Femur (tissue), 1 donor: ENCODE results near the gene SGTA.
"Not testable (repeated sequence)": the region's sequence is repeated elsewhere in the genome, so short reads cannot be mapped to it uniquely, and the experiment has no call there.

Experiments
- DNase-seq: peaks from one replicate; pipeline ENCODE4 v3.0.0-alpha.2; 2017

The SGTA gene, protein sequence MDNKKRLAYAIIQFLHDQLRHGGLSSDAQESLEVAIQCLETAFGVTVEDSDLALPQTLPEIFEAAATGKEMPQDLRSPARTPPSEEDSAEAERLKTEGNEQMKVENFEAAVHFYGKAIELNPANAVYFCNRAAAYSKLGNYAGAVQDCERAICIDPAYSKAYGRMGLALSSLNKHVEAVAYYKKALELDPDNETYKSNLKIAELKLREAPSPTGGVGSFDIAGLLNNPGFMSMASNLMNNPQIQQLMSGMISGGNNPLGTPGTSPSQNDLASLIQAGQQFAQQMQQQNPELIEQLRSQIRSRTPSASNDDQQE

DNA sequence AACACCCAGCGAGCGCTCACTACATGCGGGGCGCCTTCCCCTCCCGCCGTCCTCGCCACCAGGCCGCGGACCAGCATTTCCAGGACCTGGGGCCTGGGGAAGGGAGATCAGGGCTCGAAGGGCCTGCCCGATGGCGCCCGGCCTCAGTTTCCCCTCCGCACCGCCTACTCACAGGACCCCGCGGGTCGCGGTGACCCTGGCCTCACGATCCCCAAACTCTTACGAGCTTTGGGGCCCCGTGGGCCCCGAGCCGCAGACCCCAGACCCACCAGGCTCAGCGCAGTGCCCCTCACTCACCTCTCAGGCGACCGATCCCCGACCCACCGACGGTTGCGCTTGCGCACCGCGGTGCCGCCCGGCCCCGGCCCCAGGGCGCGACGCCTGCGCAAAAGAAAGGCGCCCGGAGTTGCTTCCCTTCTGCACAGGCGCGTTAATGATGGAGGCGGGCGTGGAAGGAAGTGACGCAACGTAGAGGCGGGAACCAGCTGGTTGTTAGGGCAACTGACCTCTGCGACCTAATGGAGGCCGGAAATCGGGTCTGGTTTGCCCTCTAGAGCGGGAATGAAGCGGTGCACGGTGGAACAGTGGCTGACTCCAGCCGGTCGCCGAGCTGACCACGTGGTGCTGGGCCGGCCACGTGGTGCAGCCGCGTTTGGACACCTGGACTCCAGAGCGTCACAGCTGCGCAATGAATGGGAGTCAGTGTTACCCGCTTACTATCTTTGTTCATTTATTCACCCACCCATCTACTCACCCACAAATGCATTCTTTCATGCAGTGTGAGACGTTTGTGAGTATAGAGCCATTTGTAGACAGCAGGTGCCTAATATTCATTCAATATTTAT lies at the start of gene SGTA:
Gene SGTA (minus strand): TSS at position 338 of the 845 bp plus-strand sequence. CDS start 14,205 bp downstream, outside the sequence.
- DNase-seq, result peak; percentile 99

DNA sequence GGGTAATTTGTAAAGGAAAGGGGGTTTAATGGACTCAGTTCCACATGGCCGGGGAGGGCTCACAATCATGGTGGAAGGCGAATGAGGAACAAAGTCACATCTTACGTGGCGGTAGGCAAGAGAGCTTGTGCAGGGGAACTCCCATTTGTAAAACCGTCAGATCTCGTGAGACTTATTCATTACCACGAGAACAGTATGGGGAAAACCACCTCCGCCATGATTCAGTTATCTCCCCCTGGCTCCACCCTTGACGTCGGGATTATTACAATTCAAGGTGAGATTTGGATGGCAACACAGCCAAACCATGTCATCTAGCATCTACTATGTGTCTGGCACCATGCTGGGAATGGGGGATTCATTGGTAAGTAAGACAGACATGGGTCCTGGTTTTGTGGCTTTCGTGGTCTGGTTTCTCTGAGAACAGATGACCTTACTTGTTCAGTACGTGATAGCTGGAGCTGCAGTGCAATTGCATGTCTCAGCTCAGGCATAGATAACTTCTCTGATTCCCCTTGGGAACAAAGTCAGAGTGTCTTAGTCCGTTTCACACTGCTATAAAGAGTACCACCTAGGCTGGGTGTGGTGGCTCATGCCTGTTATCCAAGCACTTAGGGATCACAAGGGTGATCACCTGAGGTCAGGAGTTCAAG lies 44.9 kb upstream of the SGTA start:
- DNase-seq, result no peak

DNA sequence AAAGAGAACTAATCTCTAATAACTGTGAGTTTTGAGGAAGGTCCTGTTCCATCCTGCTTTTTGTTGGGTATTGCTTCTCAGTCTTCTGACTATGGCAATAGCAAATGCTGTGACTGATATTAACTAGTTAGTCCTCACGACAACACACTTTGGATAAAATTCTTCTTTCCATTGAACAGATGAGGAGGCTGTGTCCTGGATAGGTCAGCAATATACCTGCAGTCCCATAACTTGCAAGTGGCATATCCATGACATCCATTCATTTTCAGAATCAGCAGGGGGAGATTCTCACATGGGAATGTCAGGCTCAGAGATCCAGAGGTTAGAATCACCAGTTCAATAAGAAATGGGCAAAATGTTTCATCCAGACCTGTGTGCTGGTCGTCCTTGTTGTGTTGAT lies 43.9 kb upstream of the SGTA start:
- no peak for DNase-seq

DNA sequence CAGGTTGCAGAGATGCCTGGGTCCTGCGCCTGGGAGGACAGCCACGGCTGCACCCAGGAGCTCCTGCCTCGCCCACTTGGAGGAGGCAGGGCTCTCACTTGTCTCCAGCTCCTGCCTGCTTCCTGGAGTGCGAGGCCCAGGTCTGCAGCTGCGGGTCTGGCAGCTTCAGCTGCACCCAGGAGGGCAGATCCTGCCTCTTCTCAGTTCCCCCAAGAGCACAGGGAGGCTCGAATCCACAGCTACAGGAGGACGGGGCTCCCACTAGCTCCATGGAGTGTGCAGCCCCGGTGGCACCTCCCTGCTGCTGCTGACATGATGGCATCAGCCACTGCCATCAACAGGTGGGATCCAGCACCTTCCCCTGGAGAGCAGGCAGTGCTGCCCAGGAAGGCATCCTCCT lies 41.1 kb upstream of the SGTA start:
- no peak for DNase-seq

DNA sequence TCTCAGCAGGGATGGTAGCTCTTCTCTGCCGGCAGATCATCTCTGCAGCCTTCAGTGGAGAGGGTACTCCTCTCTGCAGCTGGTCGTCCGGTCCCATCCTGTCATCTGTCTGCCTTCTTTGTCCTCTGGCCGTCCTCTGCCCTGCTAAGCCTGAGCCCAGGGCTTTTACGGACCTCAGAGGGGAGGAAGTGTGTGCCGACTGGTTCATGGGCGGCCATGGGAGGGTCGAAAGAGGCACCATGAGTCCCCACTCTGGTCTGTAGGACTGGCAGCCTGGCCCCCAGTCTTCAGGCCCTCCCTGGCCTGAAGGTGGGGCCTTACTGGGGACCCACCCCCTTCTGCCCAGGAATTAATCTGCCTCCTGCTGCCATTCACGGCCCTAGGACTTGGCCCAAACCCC lies 40.6 kb upstream of the SGTA start:
- no peak for DNase-seq

DNA sequence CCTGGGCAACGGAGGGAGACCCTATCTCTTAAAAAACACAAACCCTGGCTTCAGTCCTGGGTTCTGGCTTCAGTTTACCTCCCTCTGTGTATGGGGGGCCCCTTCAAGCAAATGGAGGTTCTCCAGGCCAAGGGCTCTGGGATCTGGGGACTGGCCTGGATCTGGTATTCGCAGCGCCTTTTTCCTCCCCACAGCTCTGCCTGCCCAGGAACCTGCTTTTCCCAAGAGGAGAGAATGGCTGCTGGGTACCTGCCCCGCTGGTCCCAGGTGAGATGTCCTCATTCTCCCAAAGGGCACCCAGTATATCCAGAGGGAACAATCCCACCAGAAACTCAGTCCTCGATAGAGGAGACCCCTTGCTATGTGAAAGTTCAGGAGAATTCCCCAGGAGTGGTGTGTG lies 39.8 kb upstream of the SGTA start:
- DNase-seq, result no peak

DNA sequence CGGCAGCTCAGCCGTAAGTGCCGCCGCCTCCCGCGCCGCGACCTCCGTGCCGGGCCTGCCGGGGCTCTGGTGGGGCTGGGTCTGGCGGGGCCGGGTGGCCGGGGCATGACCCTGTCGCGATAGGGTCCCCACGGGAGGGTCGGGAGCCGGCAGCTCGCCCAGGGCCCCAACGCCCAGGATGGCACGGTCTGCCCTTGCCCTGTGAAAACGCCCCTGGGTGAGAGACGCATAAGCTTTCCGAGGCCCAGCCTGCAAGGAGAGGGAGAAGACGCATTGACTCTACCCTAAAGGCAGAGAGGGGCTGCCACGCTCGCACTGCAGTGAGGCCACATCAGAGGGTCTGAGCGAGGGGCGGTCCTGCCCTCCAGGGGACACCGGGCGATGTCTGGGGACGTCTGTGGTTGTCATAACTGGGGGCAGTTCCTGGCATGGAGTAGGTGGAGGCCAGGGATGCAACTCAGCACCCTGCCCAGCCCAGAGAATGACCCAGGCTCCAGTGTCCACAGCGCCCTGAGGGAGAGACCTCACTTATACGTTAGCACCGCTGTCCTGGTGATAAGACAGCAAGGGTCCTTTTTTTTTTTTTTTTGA lies 37.1 kb upstream of the SGTA start:
- no peak for DNase-seq

DNA sequence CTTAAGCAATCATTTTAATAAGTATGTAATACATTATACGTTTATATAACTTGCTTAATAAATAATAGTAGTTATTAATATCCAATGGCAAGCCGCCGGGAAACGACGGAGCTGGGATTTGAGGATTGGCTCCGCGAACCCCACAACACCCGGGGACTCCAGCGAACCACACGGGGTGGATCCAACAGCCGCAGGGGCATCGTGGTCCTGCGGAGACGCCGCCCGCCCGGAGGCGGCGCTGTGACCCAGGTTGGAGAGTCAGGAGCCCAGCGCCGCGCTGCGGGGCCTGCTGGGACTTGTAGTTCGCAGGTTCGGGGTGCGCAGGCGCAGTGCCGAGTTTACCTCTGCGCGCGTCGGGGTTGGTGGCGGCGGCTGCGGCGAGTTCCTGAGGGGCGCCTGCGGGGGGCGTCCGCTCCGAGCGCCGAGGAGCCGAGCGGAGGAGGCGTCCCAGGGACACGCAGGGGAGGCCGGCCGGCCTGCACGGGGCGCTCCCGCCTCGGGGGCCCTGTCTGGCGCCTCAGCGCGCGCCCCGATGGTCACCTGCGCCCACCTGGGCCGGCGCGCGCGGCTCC lies 36.6 kb upstream of the SGTA start, which contains the start of gene ZNF554:
Gene ZNF554 (plus strand): TSS at position 329 of the 572 bp plus-strand sequence. CDS start 204 bp downstream, at position 533.
- DNase-seq, result peak; percentile 97

DNA sequence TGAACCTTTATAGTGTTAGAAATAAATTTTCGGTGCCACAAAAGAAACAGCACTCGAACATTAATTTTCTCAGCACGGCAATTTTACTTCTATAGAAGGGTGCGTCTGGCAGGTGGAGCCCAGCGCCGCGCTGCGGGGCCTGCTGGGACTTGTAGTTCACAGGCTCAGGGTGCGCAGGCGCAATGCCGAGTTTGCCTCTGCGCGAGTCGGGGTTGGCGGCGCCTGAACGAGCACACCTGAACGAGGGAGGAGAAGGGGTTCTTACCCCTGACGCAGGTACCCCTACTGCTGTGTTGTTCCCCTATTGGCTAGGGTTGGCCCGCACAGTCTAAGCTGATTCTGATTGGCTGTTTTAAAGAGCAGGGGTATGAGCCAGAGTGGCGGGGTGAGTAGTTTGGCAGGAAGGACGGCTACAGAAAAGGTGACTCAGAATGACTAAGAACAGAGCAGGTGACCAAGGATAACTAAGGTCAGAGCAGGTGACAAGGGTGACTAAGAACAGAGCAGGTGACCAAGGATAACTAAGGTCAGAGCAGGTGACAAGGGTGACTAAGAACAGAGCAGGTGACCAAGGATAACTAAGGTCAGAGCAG lies 34.3 kb upstream of the SGTA start:
- DNase-seq, result not testable (repeated sequence)

DNA sequence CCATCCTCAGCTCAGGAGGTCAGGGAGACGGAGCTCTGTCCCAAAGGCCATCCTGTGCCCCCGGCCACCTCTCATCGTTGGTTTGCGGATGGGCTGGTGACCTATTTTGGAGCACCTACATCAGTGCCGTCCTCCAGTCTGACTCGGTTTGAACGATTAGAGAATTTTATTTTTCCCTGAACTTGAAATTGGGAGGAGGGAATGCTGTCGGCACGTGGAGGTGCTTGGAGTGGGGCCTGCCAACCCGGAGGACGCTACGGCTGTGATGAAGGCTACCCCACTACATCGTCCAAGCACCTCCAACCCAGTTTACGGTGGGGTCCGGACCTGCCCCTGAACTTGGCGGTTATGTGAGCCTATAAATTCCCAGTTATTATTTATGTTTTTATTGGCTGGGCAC lies 33.6 kb upstream of the SGTA start:
- no peak for DNase-seq

DNA sequence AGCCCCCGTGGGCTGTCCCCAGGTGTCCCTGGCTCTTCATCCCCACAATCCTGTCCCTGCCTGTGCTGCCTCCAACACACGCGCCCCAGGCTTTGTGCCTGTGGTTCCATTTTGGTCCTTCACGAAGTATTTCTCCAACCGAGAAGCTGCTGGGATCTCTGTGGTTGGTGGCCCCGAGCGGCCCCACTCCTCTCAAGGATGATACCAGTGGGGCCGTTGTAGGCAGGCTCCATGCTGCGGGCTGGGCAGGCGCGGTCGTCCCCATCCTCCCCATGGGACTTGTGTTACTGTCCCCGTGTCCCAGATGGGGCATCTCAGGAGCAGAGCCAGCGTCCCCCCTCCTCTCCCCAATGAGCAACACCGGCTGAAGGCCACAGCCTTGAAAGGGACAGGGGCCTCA lies 32.9 kb upstream of the SGTA start:
- no peak for DNase-seq

DNA sequence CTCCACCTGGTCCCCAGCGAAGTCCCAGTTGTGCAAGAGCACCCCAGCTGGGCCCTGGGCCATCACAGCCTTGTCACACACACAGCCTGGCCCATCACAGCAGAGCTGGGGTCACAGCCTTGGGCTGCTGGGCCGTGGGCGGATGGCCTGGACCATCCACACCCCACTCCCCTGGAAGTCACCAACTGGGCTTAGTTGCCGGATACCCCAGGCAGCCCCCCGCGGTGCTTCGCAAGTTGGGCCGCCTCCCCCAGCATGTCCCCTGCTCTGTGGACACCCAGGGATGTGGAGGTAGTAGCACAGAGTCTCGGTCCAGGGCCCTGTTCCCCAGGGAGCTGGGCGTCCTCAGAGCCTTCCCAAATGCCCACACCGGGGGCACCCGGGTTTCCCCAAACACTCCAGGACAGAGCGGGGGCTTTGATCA lies 32.1 kb upstream of the SGTA start:
- no peak for DNase-seq

DNA sequence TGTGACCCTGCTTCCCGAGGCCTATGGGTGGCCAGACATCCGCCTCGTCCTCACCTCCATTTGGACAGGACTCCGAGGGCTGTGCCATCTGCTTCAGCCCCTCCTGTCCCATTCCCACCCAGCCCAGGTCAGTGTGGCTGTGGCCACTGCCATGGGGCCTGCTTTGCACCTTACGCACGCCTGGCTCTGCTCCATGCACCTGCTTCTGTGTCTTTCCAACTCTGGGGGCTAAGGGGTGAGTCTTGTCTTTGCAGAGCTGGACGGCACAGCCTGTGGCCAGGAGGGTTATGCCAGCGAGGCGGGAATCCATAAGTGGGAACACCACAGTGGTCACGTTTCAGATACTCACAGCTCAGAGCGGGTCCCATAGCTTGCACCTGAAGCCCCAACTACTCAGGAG lies 31.4 kb upstream of the SGTA start:
- no peak for DNase-seq

DNA sequence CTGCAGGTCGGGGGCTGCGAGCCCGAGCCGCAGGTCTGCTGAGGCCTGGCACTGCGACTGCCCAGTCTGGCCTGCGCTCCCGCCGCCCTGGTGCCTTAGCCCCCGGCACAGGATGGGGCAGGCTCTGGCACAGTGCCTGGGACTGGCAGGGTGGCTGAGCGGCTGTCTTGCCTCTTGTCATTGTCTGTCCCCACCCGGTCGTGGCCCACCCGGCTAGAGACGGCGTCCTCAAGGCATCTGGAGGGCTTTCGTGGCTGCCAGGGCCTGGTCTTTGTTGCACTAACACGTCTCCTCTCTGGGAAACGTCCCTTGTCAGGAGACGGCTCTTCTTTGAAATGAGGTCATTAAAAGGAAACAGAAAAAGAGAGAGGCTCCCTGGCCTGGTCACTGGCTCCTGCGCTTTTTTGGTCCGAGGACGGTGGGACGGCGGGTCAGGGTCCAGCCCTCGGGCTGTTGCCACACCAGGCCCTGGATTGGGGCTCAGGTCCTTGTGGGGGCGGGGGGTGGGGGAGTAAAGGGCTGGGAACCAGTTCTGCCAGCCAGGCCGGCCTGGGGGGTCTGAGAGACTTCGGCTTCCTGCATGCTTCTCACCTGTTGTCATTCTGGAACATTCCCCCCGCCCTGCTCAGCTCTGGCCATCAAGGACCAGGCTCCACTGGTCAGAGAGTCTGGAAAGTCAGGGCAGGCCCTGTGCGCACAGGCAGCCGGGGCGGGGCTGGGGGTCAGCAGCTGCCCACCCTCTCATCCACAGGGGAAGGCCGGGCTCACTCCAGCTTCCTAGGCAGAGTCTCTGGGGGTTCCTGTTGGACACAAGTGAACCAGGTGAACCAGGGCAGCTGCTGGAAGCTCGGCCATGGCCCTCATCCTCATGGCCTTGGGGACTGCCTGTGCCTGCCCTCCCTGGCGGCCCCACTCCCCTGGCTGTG lies 30.4 kb upstream of the SGTA start:
- DNase-seq, result no peak

DNA sequence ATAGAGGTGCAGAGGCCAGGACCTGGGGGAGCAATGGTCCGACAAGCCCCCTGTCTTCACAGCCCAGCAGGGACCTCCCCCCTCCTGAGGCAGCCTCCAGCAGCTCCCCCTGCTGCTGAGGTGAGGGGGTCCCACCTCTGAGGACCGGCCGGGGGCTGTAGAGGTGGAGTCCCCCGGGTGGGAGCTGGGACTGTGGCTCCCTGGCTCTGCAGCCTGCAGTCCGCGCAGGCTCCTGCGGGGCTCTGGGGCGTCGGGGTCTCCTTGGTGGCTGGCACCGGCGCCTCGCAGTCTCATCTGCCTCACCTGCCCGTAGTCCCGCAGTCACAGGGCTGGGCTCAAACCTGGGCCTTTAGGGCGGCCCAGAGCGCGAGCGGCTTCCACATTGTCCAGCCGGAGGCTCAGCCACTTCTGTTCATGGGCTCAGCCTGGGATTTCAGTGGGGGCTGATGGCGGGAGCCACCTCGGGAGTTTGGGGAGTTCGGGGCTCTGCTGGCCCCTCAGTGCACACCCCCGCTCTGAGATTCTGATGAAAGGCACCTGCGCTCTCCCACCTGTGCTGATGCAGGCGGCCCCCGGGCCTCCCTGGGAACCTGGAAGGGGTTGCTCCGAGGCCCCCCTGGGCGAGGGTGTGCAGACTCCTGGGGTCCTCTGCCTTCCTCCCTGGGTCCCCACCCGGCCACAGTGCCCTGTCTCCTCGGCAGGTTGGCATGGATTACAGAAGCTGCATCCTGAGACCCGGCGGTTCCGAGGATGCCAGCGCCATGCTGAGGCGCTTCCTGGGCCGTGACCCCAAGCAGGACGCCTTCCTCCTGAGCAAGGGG lies 29.6 kb upstream of the SGTA start:
- no peak for DNase-seq

DNA sequence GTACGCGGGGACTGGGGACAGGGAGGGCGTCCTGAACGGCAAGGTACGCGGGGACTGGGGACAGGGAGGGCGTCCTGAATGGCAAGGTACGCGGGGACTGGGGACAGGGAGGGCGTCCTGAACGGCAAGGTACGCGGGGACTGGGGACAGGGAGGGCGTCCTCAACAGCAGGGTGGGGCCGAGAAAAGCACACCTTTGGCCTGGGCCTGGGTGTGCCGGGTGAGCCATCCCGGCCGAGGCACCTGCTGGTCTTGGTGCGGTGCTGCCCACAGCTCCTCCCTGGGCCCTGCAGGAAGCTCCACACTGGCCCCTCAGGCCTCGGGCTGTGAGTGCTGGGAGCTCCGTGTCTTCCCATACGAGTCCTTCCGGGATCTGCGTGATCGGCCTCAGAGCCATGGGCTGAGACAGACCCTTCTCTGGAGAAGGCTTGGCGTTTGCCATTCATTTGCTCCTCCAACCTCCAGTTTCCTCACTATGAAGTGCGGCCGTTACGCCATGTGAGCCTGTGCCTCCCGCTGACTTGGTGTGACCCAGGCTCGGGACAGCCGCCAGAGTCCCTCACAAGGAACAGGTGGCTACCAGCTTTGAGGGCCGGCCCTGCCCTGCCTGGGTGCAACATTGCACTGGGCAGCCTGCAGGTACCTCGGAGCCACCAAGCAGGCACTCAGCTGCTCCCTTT lies 28.8 kb upstream of the SGTA start:
- no peak for DNase-seq

DNA sequence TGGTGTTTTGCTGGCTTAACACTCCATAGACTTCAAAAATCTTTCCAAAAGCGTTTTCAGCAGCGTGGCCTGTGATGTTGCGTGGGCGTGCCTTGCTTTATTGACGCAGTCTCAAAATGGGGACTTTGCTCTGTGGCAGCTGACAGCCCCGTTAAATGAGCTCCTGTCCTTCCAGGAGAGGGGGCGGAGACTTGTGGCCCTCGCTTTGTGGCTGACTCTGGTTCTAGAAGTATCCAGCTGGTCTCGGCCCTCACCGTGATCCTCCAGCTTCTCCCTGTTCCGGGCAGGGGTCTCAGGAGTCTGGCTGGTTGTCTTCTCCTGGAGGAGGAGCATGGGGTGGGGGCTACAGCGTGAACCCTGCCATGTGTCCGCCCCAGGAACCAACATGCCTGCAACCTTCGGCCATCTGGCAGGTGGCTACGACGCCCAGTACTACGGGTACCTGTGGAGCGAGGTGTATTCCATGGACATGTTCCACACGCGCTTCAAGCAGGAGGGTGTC lies 28.2 kb upstream of the SGTA start:
- DNase-seq, result no peak

DNA sequence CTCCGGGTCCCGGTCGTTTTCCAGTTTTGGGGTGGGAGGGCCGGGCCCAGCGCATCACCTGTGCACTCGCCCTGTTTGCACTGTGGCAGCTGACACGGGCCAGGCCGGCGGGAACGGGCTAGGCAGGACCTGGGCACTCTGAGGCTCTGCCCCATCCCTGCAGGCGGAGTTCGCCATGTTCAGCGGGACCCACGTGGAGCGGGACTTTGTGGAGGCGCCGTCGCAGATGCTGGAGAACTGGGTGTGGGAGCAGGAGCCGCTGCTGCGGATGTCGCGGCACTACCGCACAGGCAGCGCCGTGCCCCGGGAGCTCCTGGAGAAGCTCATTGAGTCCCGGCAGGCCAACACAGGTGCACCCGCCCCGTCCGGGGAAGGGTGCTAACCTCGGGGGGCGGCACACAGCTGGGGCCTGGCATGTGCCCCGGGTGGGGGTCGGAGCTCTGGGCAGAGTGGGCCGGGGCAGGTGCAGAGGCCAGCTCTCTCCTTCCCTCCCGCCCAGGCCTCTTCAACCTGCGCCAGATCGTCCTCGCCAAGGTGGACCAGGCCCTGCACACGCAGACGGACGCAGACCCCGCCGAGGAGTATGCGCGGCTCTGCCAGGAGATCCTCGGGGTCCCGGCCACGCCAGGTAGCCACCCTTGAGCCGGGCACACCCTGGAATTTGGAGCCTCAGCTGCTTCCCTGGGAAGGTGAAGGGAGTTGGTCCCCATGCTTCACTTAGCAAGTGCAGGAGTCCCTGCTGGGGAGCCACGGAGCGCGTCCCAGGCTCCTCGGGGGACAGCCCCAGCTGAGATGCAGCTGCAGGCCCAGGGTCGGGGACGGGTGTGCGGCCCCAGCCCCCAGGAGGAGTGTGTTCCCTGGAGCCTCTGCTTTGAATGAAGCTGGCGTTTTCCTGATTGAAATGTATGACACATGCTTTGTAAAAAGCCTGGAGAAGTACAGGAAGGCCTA lies 27.3 kb upstream of the SGTA start:
- DNase-seq, result no peak
